Stimulated activated CD4-positive, alpha-beta T cell treated with anti-CD3 and anti-CD28 coated beads, Interleukin-15, amount 100 ng/mL, for 24 hours (primary cell): ENCODE data around the gene USP47.

Experiments used
- DNase-seq: peaks from one replicate; pipeline ENCODE4 v3.0.0-alpha.2; 2020

The USP47 gene

GRCh38 chr11:11946180-11946579 lies 104.4 kb downstream of the USP47 start:
- no peak for DNase-seq

GRCh38 chr11:11946878-11947277 lies 105.1 kb downstream of the USP47 start:
- no peak for DNase-seq

GRCh38 chr11:11947825-11948224 lies 106.1 kb downstream of the USP47 start:
- no peak for DNase-seq

DNA sequence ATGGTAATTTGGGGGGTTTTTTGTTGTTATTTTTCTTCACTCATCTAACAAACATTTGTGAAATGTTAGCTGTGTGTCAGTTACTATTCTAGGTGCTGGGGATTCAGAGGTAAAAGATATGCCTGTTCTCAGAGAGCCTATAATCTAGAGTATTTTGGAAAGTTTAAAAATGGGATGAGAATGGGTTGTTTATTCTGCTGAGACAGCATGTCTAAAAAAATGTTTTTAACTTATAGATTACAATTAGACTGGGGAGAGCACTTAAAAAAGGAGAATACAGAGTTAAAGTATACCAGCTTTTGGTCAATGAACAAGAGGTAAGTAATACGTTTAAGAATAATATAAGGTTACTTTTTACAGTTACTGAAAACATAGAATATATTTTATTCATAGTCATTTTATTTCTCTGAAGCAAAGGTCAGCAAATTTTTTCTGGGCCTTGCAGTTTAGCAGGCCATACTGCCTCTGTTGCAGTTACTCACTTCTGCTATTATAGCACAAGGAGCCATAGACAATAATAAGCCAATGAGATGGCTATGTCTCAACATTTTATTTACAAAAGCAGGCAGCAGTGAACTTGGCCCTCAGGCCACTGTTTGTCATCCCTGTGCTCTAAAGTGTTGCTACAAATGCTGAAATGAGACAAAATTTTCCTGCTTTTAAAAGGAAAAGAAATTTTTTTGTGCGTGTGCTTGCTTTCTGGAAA lies 106.6 kb downstream of the USP47 start:
- DNase-seq = no peak

GRCh38 chr11:11949482-11949881 lies 107.7 kb downstream of the USP47 start:
- DNase-seq = no peak

DNA sequence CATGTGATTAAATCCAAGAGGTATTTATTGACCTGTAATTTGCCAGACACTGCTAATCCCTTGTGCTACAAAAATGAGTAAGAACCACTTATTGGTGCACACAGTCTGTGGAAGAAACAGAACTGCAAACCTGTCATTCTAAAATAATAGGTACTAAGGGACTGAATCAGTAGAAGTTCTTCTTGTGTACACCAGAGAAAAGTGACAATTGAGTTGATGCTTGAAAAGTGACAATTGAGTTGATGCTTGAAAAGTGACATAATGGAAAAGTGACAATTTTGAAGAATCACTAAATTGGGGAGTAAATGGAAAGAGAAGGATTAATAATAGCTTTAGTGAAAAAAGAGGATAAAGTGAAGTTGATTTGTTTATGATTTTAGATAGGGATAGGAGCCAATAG lies 110.3 kb downstream of the USP47 start:
- no peak for DNase-seq

DNA sequence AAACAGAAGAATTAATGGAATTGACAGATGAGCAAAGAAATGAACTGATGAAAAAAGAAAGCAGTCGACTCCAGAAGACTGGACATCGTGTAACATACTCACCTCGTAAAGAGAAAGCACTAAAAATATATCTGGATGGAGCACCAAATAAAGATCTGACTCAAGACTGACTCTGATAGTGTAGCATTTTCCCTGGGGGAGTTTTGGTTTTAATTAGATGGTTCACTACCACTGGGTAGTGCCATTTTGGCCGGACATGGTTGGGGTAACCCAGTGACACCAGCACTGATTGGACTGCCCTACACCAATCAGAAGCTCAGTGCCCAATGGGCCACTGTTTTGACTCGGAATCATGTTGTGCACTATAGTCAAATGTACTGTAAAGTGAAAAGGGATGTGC lies 114.2 kb downstream of the USP47 start:
- no peak for DNase-seq

DNA sequence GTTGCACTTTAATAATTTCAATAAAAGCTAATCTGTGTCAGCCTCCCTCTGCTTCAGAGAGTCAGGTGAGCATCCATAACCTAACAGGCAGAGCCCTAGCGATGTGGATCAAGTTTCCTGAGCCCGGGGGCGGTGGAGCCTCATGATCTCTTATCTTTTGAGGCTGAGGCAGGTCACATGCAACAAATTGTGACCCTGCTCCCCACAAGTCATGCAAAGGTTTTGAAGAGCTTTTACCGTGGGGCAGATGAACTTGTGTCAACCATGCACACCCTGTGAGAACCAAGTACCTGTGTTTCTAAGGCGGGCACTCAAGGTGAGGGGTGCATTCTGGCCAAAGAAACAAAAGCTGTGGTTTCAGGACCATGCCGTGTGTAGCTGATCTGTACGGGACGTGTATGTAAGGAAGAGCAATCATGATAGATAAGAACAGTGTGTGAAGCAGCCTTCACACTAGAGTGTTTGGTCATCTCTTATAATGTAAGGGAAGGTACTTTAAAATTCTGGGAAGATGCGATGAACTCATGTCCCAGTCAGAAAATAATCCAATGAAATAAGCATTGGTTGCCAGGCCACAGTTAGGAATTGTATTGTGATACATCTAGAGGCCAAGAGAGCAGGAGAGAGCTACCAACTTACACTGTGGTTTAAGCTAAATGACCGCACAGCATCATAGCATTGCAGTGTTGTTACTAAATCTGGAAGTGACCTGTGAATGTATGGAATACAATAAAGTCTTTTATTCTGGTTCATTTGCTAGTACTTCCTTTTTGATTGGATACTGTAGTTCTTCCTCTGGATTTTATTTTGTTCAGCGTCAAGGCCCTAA lies 116.8 kb downstream of the USP47 start:
- DNase-seq = no peak

GRCh38 chr11:11959601-11960000 lies 117.8 kb downstream of the USP47 start:
- no peak for DNase-seq

DNA sequence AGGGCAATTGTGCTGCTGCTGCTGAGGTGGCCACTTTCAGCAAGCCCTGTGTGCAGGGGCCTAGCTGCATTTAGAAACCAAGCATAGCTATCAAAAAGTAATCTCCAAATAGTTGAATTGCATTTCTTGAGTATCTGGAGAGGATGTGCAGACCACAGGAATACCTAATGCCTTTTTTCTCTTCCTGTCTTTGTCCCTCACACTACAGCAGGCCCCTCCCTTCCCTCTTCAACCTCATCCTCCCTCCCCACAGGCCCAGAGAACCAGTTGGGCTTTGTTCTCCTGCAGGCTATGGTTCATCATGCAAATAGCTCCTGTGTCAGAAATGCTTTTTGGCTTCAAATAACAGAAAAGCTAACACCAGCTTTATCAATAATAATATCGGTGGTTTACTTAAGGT lies 118.9 kb downstream of the USP47 start:
- no peak for DNase-seq

DNA sequence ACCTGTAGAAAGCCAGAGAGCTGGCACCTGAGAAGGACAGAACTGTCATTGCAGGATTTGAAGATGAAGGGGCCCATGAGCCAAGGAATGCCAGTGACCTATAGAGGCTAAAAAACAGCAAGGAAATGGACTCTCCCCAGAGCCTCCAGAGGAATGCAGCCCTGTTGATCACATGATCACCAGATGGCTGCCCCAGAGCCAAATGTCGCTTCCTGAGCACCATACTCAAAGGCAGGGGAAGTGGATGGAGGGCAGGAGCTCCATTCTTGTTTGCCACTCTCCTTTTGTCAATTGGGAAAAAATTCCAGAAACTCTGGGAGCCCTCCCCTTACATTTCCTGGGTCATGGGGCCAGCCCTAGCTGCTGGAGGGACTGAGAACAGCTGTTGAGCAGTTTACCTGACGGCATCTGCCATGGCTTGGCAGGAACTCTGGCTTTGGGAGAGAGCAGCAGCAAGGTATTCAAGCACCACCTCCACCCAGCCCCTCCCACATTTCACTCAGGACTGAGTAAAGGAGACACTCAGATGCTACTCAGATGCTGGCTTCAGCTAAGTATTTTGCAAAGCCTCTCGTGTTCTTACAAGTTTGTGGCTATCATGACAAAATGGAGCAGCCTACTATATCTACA lies 119.7 kb downstream of the USP47 start:
- no peak for DNase-seq

DNA sequence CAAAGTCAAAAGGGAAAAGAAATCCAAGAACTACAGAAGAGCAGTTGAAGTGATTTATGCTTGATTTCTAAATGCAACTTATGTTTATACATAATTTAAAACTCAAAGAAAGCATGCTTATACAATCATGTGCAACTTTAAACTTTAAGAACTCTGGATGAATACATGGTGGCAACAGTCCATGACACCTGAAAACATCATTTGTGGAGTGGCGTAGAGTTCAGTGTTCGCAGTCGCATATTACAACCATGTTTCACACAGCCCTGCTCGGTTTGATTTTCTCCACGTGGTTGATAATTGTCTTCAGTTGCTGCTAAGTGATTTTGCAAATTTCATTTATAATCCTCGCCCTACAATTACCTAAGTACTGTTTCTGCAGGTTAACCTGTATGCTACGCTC lies 121.3 kb downstream of the USP47 start:
- no peak for DNase-seq

- DNase-seq = no peak
Observed at GRCh38 chr11:11963842-11964773, 122.3 kb downstream of the USP47 start.

DNA sequence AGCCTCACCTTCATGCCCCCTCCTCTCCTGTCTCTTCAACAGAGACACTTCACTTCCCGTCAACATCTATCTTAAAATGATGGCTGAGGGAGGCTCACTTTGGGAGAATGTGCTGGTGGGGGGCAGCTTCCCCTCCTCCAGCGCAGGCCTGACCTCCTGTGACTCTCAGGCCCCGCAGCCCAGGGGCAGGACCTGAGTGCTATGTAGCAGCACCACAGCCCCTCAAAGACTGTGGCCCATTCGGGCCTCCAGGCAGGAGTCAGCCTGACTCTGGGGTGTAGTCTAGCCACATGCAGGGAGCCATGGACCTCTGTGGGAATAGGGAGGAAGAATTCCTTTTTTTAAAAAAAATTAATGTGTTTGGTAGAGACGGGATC lies 123.0 kb downstream of the USP47 start:
- no peak for DNase-seq

DNA sequence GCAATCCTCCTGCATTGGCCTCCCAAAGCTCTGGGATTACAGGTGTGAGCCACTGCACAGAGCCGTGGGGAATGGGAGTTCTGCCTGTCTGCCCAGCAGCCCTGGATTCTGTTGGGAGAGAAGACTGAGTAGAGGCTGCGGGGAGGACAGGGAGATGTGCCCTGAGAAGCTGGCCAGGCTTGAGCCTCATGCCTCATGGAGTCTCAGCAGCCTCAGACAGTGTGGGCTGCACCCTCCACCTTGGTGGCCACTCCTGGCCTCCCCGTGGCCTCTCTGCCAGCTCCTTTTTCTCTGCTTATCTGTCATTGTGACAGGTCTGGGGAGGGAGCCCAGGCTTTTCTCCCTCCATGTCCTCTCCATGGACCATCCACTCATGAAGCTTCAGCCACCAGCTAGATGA lies 123.4 kb downstream of the USP47 start:
- DNase-seq = no peak

GRCh38 chr11:11965656-11966353 lies 124.0 kb downstream of the USP47 start:
- no peak for DNase-seq

- DNase-seq = no peak
Observed at GRCh38 chr11:11966354-11966741, 124.6 kb downstream of the USP47 start.

- peak; percentile 83 for DNase-seq
Observed at GRCh38 chr11:11966826-11967668, 125.3 kb downstream of the USP47 start.

DNA sequence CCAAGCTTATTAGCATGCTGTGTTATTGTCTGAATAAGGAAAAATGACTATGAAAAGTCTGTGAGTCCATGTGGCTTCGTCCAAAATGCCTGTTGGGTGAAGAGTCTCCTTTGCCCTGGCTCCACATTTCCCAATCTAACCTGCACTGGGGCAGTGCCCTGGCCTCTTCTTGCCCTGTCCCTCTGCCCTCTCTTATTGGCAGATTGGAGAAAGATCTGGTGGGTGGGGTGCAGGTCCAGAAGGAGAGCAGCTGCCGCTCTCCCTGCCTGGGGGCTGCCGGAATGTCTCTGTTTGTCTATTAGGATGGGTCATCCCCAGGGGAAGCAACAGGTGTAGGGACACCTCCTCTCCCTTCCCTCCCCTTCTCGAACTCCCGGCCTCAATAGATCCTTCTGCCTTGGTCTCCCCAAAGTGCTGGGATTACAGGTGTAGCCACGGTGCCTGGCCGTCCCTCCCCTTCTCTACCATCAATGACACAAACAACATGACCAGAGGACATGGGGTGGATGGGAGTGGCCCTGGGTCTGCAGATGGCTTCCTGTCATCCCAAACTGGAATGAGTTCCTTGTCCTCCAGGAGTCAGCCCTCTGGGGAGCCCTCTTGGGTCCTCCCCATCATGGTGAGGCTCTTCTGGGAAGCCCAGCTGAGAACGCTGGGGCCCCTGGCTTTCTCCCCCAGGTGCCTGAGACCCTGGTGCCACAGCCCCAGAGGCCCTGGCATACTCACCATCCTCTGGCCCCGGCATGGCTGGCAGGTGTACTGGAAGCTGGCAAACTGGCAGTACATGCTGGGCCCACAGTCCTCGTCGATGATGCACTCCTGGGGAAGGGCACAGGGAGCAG lies 126.1 kb downstream of the USP47 start:
- no peak for DNase-seq
